Immature natural killer cell (primary cell): Measurements from ENCODE around the gene VGLL3. TPM values are rescaled to one million over a fixed set of nuclear protein-coding genes. Genes with fewer than 3 reads are reported as not detected.

Experiments used
- DNase-seq, 3 donors: peaks; one replicate each; pipeline ENCODE4 v3.0.0; 2022; ENCODE audit warnings: mixed read lengths in 1 of 3
- H3K27ac Mint-ChIP-seq, 6 donors: one replicate each; pipeline ENCODE4 v1.8.0; 2020; ENCODE audit warnings: mixed read lengths in 6 of 6, mild to moderate bottlenecking in 5 of 6, inconsistent platforms in 4 of 6, moderate library complexity in 3 of 6
- H3K27me3 Mint-ChIP-seq, 3 donors: one replicate each; pipeline ENCODE4 v1.8.0; 2020 to 2021; ENCODE audit warnings: low read depth in 3 of 3, mild to moderate bottlenecking in 3 of 3, mixed read lengths in 3 of 3, moderate library complexity in 3 of 3, inconsistent platforms in 1 of 3
- H3K36me3 Mint-ChIP-seq, 3 donors: one replicate each; pipeline ENCODE4 v1.8.0; 2020; ENCODE audit warnings: mixed read lengths in 3 of 3, inconsistent platforms in 2 of 3, mild to moderate bottlenecking in 2 of 3
- H3K4me1 Mint-ChIP-seq, 2 donors: one replicate each; pipeline ENCODE4 v1.8.0; 2020; ENCODE audit warnings: inconsistent platforms in 2 of 2, mild to moderate bottlenecking in 2 of 2, mixed read lengths in 2 of 2, moderate library complexity in 1 of 2
- H3K4me3 Mint-ChIP-seq, 5 donors: one replicate each; pipeline ENCODE4 v1.8.0; 2020; ENCODE audit warnings: mild to moderate bottlenecking in 5 of 5, mixed read lengths in 5 of 5, inconsistent platforms in 3 of 5, moderate library complexity in 3 of 5
- H3K9me3 Mint-ChIP-seq, 6 donors: one replicate each; pipeline ENCODE4 v1.8.0; 2020; ENCODE audit warnings: mild to moderate bottlenecking in 6 of 6, mixed read lengths in 6 of 6, inconsistent platforms in 4 of 6, moderate library complexity in 3 of 6
- polyA plus RNA-seq, 3 donors: library from polyadenylated mRNA; unstranded; fragments of 300-500 nt; fragmentation: Illumina TruSeq; gene quantifications; one replicate each; pipeline ENCODE4 v1.2.3, GENCODE V29; 2021

VGLL3 gene
- polyA plus RNA-seq, 3 donors from 2014 or later: not detected

- peaks cover 0 to 15% (median 5%) of the 10 kb centered on the region in 6 donors for H3K9me3 Mint-ChIP-seq
- H3K4me1 Mint-ChIP-seq: no peaks in the 10 kb centered on the region
- no peaks in the 10 kb centered on the region for H3K36me3 Mint-ChIP-seq
- H3K27ac Mint-ChIP-seq: no peak overlapping the region
- DNase-seq: no peak
- peaks cover 0 to 3% (median 0%) of the 10 kb centered on the region in 3 donors for H3K27me3 Mint-ChIP-seq
- H3K4me3 Mint-ChIP-seq: no peak overlapping the region
Measured at GRCh38 chr3:86954747-86955146, 36.2 kb downstream of the VGLL3 start.

DNA sequence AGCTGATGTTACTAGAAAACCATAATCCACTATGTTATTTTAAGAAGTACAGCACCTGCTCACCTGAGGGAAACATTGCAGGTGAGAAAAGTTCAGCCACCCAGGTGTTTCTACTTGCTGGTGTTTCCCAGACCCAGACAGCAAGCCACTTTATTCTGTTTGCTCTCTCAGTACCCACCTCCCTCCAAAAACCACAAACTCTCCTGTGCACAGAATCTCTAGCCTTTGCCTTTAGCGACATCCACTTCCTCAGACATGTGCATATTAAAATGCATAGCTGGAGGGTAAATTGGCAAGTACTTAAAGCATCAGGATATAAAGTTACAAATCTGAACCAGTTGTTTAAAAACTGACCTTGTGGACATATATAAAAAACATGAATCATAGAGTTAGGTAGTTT is 36.7 kb downstream of the VGLL3 start:
- Mint-ChIP-seq H3K27ac (no peak overlapping the region), H3K9me3 (peaks cover under 1 to 18% (median 6%) of the 10 kb centered on the region in 6 donors), H3K4me1 (no peaks in the 10 kb centered on the region), H3K27me3 (peaks cover 0 to 3% (median 0%) of the 10 kb centered on the region in 3 donors), H3K4me3 (no peak overlapping the region), H3K36me3 (no peaks in the 10 kb centered on the region)
- no peak for DNase-seq

DNA sequence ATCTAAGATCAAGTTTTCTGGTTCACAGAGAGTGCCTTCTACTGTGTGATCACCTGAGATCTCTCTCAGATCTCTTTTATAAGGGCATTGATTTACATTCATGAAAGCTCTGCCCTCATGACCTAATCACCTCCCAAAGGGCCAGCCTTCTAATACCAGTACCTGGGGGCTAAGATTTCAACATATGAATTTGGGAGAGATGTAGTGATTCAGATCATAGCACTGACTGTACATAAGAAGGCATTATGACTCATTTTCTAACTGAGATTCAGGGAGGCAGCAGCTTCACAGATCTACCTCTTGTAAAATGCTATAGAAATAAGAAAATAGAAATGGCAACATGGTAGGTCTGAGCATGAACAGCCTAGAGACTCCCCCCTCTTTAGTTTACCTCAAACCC is 39.6 kb downstream of the VGLL3 start:
- no peaks in the 10 kb centered on the region for H3K4me1 Mint-ChIP-seq
- H3K27ac Mint-ChIP-seq: no peak overlapping the region
- H3K27me3 Mint-ChIP-seq: peaks cover 0 to 1% (median 0%) of the 10 kb centered on the region in 3 donors
- no peak overlapping the region for H3K4me3 Mint-ChIP-seq
- DNase-seq: no peak
- H3K9me3 Mint-ChIP-seq: peaks cover 4 to 20% (median 8%) of the 10 kb centered on the region in 6 donors
- no peaks in the 10 kb centered on the region for H3K36me3 Mint-ChIP-seq

GRCh38 chr3:86950717-86951116 is 40.2 kb downstream of the VGLL3 start:
- Mint-ChIP-seq H3K9me3 (peaks cover 4 to 20% (median 8%) of the 10 kb centered on the region in 6 donors), H3K4me3 (no peak overlapping the region), H3K4me1 (no peaks in the 10 kb centered on the region), H3K27ac (no peak overlapping the region), H3K27me3 (peaks cover 0 to 1% (median 0%) of the 10 kb centered on the region in 3 donors), H3K36me3 (no peaks in the 10 kb centered on the region)
- DNase-seq: no peak

- peaks cover 0 to 1% (median 0%) of the 10 kb centered on the region in 3 donors for H3K27me3 Mint-ChIP-seq
- no peak for DNase-seq
- H3K36me3 Mint-ChIP-seq: no peaks in the 10 kb centered on the region
- peaks cover 4 to 25% (median 9%) of the 10 kb centered on the region in 6 donors for H3K9me3 Mint-ChIP-seq
- no peak overlapping the region for H3K4me3 Mint-ChIP-seq
- H3K4me1 Mint-ChIP-seq: no peaks in the 10 kb centered on the region
- no peak overlapping the region for H3K27ac Mint-ChIP-seq
Measured at GRCh38 chr3:86949850-86950249, 41.1 kb downstream of the VGLL3 start.

DNA sequence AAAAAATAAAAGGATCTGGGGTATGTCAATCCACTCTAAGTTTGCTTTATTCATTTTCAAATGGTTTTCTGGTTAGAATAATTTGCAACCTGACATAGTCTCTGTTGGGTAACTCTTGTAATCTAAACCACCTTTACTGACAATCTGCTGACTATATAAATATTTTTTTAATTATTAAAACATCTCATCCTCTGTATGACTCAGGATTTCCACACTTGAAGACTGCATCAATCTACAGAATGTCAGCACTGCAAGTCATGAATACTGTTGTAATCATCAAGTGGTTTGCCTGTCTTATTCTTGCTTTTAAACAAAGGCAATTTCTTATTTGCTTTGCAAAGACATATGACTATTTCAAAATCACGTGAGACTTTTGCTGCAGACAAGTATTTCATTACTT is 42.1 kb downstream of the VGLL3 start:
- Mint-ChIP-seq H3K9me3 (peaks cover 4 to 25% (median 8%) of the 10 kb centered on the region in 6 donors), H3K36me3 (no peaks in the 10 kb centered on the region), H3K27me3 (peaks cover 0 to 1% (median 0%) of the 10 kb centered on the region in 3 donors), H3K4me3 (no peak overlapping the region), H3K4me1 (no peaks in the 10 kb centered on the region), H3K27ac (no peak overlapping the region)
- no peak for DNase-seq

DNA sequence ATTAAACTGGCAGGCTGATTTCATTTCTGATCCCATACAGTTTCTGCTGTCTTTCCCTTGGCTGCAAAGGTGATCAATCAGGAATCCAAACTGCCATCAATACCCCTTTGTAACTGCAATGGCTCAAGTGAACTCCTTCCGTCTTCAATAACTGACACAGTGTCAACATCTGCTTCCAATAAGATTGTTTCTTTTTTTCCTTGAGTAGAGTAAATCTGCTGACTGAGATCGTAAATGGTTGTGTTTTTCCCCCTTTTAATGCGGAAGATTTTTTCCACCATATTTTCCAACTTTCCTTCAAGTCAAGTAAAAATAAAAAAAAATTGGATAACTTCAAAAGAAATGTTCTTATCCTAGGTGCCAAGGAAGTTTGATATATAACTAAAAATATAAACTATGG is 48.7 kb downstream of the VGLL3 start:
- peaks cover 2 to 27% (median 7%) of the 10 kb centered on the region in 6 donors for H3K9me3 Mint-ChIP-seq
- no peak for DNase-seq
- H3K27me3 Mint-ChIP-seq: no peaks in the 10 kb centered on the region
- no peak overlapping the region for H3K4me3 Mint-ChIP-seq
- no peak overlapping the region for H3K27ac Mint-ChIP-seq
- H3K36me3 Mint-ChIP-seq: no peaks in the 10 kb centered on the region
- no peaks in the 10 kb centered on the region for H3K4me1 Mint-ChIP-seq

GRCh38 chr3:86938416-86939105 is 52.4 kb downstream of the VGLL3 start:
- no peaks in the 10 kb centered on the region for H3K27me3 Mint-ChIP-seq
- H3K36me3 Mint-ChIP-seq: no peaks in the 10 kb centered on the region
- H3K9me3 Mint-ChIP-seq: peaks cover 0 to 36% (median 10%) of the 10 kb centered on the region in 6 donors
- no peak overlapping the region for H3K4me3 Mint-ChIP-seq
- H3K4me1 Mint-ChIP-seq: no peaks in the 10 kb centered on the region
- DNase-seq: no peak
- H3K27ac Mint-ChIP-seq: no peak overlapping the region

DNA sequence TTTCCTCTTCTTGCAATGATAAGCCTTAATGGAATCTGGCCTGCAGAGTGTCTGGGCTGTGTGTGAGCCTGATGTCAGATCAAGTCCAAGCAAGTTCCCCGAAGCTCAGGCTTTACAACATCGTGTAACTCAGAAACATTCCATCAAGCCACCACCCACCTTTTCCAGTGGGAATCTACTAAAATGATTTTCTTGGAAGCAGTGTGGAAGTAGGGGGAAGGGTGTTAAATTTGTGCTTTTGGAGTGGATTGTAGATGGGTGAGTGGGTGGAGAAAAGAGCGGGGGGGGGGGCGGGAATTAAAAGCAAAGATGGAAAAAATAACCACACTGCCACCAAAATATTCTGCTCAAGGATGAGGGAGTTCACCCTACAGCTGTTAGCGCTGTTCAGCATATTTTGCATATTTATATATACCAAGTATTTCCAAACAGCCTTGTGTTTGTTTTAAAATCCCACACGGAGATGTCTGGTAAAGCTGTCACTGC is 53.6 kb downstream of the VGLL3 start:
- Mint-ChIP-seq H3K27ac (no peak overlapping the region), H3K4me1 (no peaks in the 10 kb centered on the region), H3K4me3 (no peak overlapping the region), H3K27me3 (no peaks in the 10 kb centered on the region), H3K36me3 (no peaks in the 10 kb centered on the region), H3K9me3 (peaks cover 2 to 42% (median 13%) of the 10 kb centered on the region in 6 donors)
- no peak for DNase-seq

DNA sequence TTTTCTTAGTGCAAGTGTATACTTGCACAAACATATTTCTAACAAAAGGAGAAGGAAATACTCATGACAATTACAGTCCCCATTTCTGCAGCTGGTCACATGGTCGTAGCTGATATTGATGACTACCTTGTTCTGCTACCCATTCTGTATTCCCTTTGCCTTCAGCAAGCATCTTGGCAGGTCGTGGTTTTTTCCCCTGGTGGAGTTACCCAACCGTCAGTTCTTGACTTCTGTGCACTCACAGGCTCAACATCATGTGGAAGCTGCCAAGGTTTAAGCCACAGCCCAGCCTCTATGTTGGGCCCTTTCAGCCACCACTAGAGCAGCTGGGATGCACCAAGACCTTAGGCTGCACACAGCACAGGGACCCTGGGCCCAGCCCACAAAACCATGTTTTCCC is 56.1 kb downstream of the VGLL3 start:
- H3K27me3 Mint-ChIP-seq: peaks cover 0 to 2% (median 0%) of the 10 kb centered on the region in 3 donors
- DNase-seq: no peak
- no peak overlapping the region for H3K4me3 Mint-ChIP-seq
- H3K27ac Mint-ChIP-seq: no peak overlapping the region
- H3K9me3 Mint-ChIP-seq: peaks cover 2 to 41% (median 16%) of the 10 kb centered on the region in 6 donors
- H3K36me3 Mint-ChIP-seq: no peaks in the 10 kb centered on the region
- H3K4me1 Mint-ChIP-seq: no peaks in the 10 kb centered on the region

GRCh38 chr3:86930831-86931230 is 60.1 kb downstream of the VGLL3 start:
- no peak overlapping the region for H3K27ac Mint-ChIP-seq
- H3K4me3 Mint-ChIP-seq: no peak overlapping the region
- H3K36me3 Mint-ChIP-seq: no peaks in the 10 kb centered on the region
- no peaks in the 10 kb centered on the region for H3K4me1 Mint-ChIP-seq
- peaks cover 2 to 41% (median 17%) of the 10 kb centered on the region in 6 donors for H3K9me3 Mint-ChIP-seq
- no peak for DNase-seq
- peaks cover 0 to 2% (median 0%) of the 10 kb centered on the region in 3 donors for H3K27me3 Mint-ChIP-seq

DNA sequence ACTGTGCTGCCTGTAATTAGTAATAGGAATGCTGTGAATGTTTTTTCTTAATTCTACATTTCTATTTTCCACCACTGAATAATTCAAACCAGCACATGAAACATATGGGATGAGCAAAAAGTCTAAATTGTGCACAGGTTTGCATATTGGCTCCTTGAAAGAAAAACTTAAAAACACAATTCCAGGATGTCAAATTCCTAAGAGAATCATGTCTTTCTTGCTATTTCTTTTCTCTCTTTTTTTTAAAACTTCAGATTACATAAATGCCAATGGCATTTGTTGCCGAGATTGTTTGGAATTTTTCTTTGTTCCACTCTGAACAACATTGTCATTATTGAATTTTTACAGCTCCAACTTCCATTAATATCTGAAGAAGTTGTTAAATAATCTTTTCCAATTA is 60.8 kb downstream of the VGLL3 start:
- DNase-seq: no peak
- Mint-ChIP-seq H3K27me3 (peaks cover 0 to 2% (median 0%) of the 10 kb centered on the region in 3 donors), H3K4me1 (no peaks in the 10 kb centered on the region)

DNA sequence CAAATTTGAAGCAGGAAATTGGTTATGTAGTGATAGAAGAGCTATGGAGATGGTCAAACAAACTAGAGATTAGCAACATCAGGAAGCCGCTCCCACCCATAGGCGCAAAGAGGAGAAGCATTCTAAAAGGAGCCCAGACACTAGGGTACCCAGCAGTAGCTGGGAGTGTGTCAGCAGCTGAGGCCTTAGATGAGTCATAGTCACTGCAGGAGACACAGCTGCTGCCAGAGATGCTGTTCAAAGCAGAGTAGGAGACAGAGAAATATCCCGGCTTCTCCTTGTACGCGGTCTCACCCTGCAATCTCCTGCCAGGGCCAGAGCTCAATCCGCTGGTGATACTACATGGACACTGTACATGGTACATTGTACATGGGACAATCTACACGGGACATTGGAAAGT is 61.9 kb downstream of the VGLL3 start:
- Mint-ChIP-seq H3K4me3 (no peak overlapping the region), H3K36me3 (no peaks in the 10 kb centered on the region), H3K9me3 (peaks cover 3 to 44% (median 13%) of the 10 kb centered on the region in 6 donors), H3K27ac (no peak overlapping the region), H3K27me3 (peaks cover 0 to 2% (median 0%) of the 10 kb centered on the region in 3 donors), H3K4me1 (no peaks in the 10 kb centered on the region)
- DNase-seq: no peak

More for the DNA sequence above, 60.8 kb downstream of the VGLL3 start:
- Mint-ChIP-seq H3K36me3 (no peaks in the 10 kb centered on the region), H3K4me3 (no peak overlapping the region), H3K27ac (no peak overlapping the region), H3K9me3 (peaks cover 3 to 42% (median 12%) of the 10 kb centered on the region in 6 donors)

GRCh38 chr3:86923071-86923491 is 67.9 kb downstream of the VGLL3 start:
- Mint-ChIP-seq H3K4me3 (no peak overlapping the region), H3K36me3 (no peaks in the 10 kb centered on the region), H3K27me3 (peaks cover 0 to 7% (median 0%) of the 10 kb centered on the region in 3 donors), H3K4me1 (no peaks in the 10 kb centered on the region), H3K27ac (no peak overlapping the region), H3K9me3 (peaks cover 4 to 47% (median 21%) of the 10 kb centered on the region in 6 donors)
- DNase-seq: no peak
